Kidney epithelial cell (primary cell): ENCODE measurements around the gene PUSL1. TPM values are rescaled to one million over a fixed set of nuclear protein-coding genes. Genes with fewer than 3 reads are reported as not detected.

ENCODE experiments used
- DNase-seq: peaks from one replicate; pipeline ENCODE4 v3.0.0-alpha.2; 2010; ENCODE audit warnings: low read depth
- H3K27me3 ChIP-seq: 2 replicates; pipeline ENCODE4 v1.6.0; 2011; ENCODE audit warnings: low read length; ENCODE audit not compliant: control insufficient read depth, insufficient read depth
- H3K36me3 ChIP-seq: 2 replicates; pipeline ENCODE4 v1.5.1; 2011; ENCODE audit warnings: low read length; ENCODE audit not compliant: control insufficient read depth, insufficient read depth
- H3K4me3 ChIP-seq: 2 replicates; pipeline ENCODE4 v1.5.1; 2011; ENCODE audit warnings: low read depth, mild to moderate bottlenecking, control low read depth, low read length
- CTCF ChIP-seq: IDR thresholded peaks from 2 replicates; pipeline ENCODE4 v1.5.1; 2011; ENCODE audit warnings: mild to moderate bottlenecking, moderate library complexity, low read length, control low read depth, inconsistent platforms; ENCODE audit not compliant: insufficient read depth, poor library complexity, severe bottlenecking
- total RNA-seq: library from RNA; depleted of rRNA; stranded (reverse); fragments of >200 nt; gene quantifications from 2 replicates; pipeline ENCODE4 v1.2.3, GENCODE V29; 2015

Gene PUSL1
- total RNA-seq, 1 donor from 2014 or later: 45.1 TPM

DNA sequence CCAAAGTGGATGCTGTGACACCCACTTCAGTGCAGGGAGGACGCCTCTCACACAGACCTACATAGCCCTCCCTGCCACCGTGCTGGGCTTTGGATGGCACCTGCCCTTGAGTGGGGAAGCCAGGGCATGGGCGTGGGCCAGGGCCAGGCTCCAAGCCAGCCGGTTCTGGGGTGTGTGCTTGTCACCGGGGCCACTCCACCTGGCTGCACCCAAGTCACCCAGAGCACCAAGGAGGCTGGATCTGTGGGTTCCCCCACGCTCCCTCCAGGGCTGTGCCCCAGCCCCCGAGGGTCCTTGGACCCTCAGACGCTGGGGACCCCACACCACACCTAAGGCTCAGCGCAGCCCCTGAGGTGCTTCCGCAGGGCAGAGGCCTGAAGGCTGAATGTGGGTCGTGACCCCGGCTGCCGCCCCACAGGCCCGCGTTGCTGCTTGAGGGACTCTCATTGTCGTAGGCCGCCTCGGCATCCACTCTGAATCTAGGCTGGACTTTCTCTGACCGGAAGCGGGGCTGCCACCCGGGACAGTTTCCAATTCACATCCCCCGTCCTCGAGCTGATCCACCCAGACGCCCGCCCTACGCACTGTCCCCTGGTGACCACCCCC, 48.5 kb downstream of the PUSL1 start:
- Histone ChIP-seq H3K4me3 (peak overlapping the region; percentile 44), H3K27me3 (peaks cover 15% of the 10 kb centered on the region), H3K36me3 (peaks cover 1% of the 10 kb centered on the region)
- TF ChIP-seq CTCF: no peak
- DNase-seq: no peak

DNA sequence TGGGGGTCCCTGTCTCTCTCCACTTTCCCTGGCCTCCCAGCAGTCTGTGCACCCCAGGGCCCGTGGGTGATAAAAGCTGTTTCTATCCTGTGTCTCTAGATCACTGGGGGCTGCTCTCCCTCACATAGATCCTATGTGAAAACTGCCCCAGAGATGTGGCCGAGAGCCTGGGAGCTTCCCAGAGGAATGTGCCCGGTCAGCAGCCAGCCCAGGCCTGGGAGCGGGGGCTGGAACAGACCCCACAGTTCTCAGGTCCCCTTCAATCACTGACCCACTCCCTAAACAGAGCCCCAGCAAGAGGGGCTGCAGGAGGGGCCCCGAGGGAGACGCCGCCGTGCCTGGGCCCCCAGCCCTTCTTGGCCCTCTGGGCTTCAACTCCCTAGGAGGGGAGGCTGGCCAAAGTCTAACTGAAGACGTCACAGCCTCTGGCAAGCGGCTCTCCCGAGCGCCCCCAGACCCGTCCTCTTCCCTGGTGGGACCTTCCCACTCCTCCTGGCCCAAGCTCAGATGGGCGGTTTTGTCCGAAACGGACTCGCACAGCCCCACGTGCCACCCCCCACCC, 49.6 kb downstream of the PUSL1 start:
- Histone ChIP-seq H3K36me3 (peaks cover 1% of the 10 kb centered on the region), H3K27me3 (peaks cover 15% of the 10 kb centered on the region), H3K4me3 (peak overlapping the region; percentile 44)
- TF ChIP-seq CTCF: no peak
- DNase-seq: no peak

DNA sequence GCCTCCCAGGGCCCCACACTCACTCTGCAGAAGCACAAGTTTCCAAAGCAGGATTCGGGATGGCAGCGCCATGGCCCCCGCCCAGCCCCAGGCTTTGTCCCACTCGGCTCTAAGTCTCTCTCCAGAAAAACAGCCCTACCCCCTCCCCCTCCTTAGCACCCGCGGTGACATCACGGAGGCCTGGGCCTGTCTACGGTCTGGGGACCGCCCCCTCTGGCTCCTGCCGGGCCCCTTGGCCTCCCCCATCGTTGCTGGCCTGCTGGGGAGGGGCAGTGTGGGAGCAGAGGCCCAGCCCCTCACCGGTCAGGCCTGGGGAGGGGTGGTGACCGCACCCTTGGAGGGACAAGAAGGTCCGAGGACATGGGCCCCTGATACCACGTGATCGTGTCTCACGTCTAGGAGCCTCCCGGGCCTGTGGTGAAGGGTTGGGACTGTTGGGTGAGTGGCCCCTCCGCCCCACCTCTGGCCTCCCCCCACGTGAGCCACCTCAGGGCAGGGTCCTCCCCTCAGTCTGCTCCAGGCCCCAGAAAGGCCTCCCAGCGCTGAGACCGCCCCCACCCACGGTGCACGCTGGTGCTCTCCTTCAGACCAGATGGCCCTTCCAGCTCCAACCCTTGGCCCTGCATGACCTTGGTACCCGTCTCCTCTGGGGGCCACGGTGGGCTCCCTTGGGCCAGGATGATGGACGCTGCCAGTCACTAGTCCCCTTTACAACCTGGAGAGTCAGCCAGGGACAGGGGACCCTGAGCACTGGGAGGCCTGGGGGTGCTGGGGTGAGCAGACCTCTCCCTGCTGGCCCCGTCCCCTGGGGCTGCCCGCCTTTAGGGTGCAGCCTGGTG, 50.3 kb downstream of the PUSL1 start, which contains the start of gene MXRA8:
TSS of gene MXRA8 (minus strand) at position 123 of the 839 bp plus-strand sequence. CDS start at position 72, 51 bp downstream.
- Histone ChIP-seq H3K4me3 (peak within 1 kb of the TSS; percentile 44), H3K27me3 (peaks cover 13% of the 10 kb centered on the region), H3K36me3 (peaks cover 1% of the 10 kb centered on the region)
- TF ChIP-seq CTCF: no peak
- no peak for DNase-seq

DNA sequence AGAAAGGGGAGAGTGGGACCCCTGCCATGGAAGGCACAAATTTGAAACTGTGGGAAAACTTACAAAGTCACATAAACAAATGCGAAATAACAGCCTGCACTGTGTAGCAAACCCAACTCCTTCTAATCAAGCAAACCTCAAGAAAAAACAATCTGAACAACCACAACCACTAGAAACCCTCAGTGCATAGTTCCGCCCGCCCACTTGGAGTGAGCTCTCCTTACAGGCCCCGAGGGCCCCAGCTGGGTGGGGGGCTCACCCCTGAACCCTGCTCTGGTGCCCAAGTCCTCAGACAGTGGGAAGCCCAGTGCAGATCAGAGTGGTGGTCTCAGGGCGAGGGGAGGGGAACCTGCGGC, 50.9 kb downstream of the PUSL1 start:
- H3K4me3 ChIP-seq: no peak overlapping the region
- no peak for DNase-seq
- H3K36me3 ChIP-seq: peaks cover 1% of the 10 kb centered on the region
- TF ChIP-seq CTCF: no peak
- peaks cover 7% of the 10 kb centered on the region for H3K27me3 ChIP-seq

DNA sequence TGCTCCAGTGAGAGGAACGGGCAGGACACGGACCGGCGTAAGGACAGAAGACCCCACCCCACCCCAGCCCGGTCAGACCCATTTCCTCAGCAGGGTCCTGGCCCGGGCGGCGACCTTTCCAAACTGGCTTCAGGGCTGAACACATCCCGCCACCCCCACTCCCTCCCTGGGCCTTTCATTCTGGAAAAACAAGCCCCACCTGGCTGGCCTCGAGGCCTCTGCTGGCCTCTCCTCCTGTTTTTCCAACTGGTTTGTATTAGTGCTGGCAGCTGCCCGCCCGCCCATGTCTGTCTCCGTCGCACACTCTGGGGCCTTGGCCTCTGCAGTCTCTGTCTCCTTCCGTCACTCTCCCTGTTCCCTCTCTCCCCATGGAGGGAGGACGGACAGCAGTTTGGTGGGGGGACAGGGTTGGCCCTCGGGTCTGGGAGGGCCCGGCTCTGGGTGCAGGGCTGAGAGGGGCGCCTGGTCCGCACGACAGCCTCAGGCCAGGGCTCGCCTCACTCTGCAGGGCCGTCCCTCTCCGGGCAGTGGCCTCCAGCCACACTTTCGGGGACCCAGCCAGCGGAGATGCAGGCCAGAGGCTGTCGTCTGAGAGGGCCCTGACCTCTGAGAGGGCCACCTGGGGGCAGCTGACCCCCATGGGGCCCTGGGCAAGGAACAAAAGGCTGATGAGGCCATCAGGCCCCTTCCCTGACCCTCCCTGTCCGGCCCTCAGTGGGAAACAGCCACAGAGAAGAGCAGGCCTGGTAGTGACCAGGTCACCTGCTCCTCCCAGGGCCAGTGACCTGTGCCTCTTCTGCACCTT, 51.5 kb downstream of the PUSL1 start:
- Histone ChIP-seq H3K36me3 (no peaks in the 10 kb centered on the region), H3K27me3 (peaks cover under 1% of the 10 kb centered on the region), H3K4me3 (no peak overlapping the region)
- DNase-seq: no peak
- TF ChIP-seq CTCF: no peak
